ENCODE data around the gene SIGLEC15. TPM values are rescaled to one million over a fixed set of nuclear protein-coding genes. Genes with fewer than 3 reads are reported as not detected.

The SIGLEC15 gene
- total RNA-seq, 2 donors from 2014 or later = 0.26 to 2.0 TPM

GRCh38 chr18:45870419-45870818 lies 44.9 kb downstream of the SIGLEC15 start:
- no peak overlapping the region for H3K4me3 ChIP-seq
- no peak overlapping the region for H3K27ac ChIP-seq
- no peaks in the 10 kb centered on the region for H3K27me3 ChIP-seq
- intact Hi-C loops (cut with DNase I) = loop anchor here (10.0 kb wide), 1 partner anchor 176 kb away; no protein-coding TSS in a partner anchor
- 91 to 95% methylated on average over 7 of the region's 7 CpGs for WGBS, 2 donors
- H3K9me3 ChIP-seq = no peaks in the 10 kb centered on the region
- no peak for TF ChIP-seq CTCF (IDR thresholded peaks at IDR 0.05)
- TF ChIP-seq POLR2A (IDR thresholded peaks at IDR 0.05) = no peak
- DNase-seq (peak in 2 of 4 donors; percentile 21 to 31), ATAC-seq (no peak)
- H3K36me3 ChIP-seq (replicated peaks in 1 of 2; ENCODE audit: insufficient read depth in 1 of 2, low read depth in 2 of 2) = peaks cover 0 to 14% of the 10 kb centered on the region in 2 donors
- no peaks in the 10 kb centered on the region for H3K4me1 ChIP-seq

- TF ChIP-seq POLR2A (IDR thresholded peaks at IDR 0.05) = no peak
- TF ChIP-seq CTCF (IDR thresholded peaks at IDR 0.05) = no peak
- H3K36me3 ChIP-seq (replicated peaks in 1 of 2; ENCODE audit: insufficient read depth in 1 of 2, low read depth in 2 of 2) = peaks cover 4 to 14% of the 10 kb centered on the region in 2 donors
- H3K27ac ChIP-seq = no peak overlapping the region
- H3K4me3 ChIP-seq = no peak overlapping the region
- WGBS, 2 donors = 85 to 87% methylated on average over 5 of the region's 5 CpGs
- ATAC-seq = no peak
- no peaks in the 10 kb centered on the region for H3K4me1 ChIP-seq
- no peak for DNase-seq
- intact Hi-C loops (cut with DNase I) = loop anchor here (10.0 kb wide), 1 partner anchor 177 kb away; no protein-coding TSS in a partner anchor
- no peaks in the 10 kb centered on the region for H3K9me3 ChIP-seq
- H3K27me3 ChIP-seq = no peaks in the 10 kb centered on the region
Observed at GRCh38 chr18:45871431-45872084, 46.1 kb downstream of the SIGLEC15 start.

GRCh38 chr18:45874491-45875184 lies 49.2 kb downstream of the SIGLEC15 start:
- Histone ChIP-seq H3K9me3 (no peaks in the 10 kb centered on the region), H3K27me3 (no peaks in the 10 kb centered on the region), H3K4me1 (peaks cover under 1% of the 10 kb centered on the region), H3K36me3 (replicated peaks in 1 of 2; ENCODE audit: insufficient read depth in 1 of 2, low read depth in 2 of 2) (peaks cover 7 to 19% of the 10 kb centered on the region in 2 donors), H3K4me3 (no peak overlapping the region), H3K27ac (no peak overlapping the region)
- intact Hi-C loops (cut with DNase I) = loop anchor here (10.0 kb wide), 1 partner anchor 180 kb away; no protein-coding TSS in a partner anchor
- TF ChIP-seq CTCF (IDR thresholded peaks at IDR 0.05) (no peak), POLR2A (IDR thresholded peaks at IDR 0.05) (no peak)
- 86 to 92% methylated on average over 5 of the region's 5 CpGs for WGBS, 2 donors
- ATAC-seq = no peak
- DNase-seq = no peak

- intact Hi-C loops (cut with DNase I) = loop anchor here (10.0 kb wide), 1 partner anchor 181 kb away; no protein-coding TSS in a partner anchor
Observed at GRCh38 chr18:45876161-45876560, 50.7 kb downstream of the SIGLEC15 start.

More at GRCh38 chr18:45876161-45876560, 50.7 kb downstream of the SIGLEC15 start:
- ATAC-seq (no peak), DNase-seq (no peak)
- Histone ChIP-seq H3K4me1 (peaks cover 8% of the 10 kb centered on the region), H3K9me3 (no peaks in the 10 kb centered on the region), H3K27ac (no peak overlapping the region), H3K36me3 (replicated peaks in 1 of 2; ENCODE audit: insufficient read depth in 1 of 2, low read depth in 2 of 2) (peaks cover 7 to 12% of the 10 kb centered on the region in 2 donors), H3K27me3 (no peaks in the 10 kb centered on the region), H3K4me3 (no peak overlapping the region)
- WGBS, 2 donors = 91 to 94% methylated on average over 3 of the region's 3 CpGs
- TF ChIP-seq POLR2A (IDR thresholded peaks at IDR 0.05) (no peak), CTCF (IDR thresholded peaks at IDR 0.05) (no peak)
